Measurements from ENCODE around the gene PIK3R2.
"Not testable (repeated sequence)": the region's sequence is repeated elsewhere in the genome, so short reads cannot be mapped to it uniquely, and the experiment has no call there.

The PIK3R2 gene

DNA sequence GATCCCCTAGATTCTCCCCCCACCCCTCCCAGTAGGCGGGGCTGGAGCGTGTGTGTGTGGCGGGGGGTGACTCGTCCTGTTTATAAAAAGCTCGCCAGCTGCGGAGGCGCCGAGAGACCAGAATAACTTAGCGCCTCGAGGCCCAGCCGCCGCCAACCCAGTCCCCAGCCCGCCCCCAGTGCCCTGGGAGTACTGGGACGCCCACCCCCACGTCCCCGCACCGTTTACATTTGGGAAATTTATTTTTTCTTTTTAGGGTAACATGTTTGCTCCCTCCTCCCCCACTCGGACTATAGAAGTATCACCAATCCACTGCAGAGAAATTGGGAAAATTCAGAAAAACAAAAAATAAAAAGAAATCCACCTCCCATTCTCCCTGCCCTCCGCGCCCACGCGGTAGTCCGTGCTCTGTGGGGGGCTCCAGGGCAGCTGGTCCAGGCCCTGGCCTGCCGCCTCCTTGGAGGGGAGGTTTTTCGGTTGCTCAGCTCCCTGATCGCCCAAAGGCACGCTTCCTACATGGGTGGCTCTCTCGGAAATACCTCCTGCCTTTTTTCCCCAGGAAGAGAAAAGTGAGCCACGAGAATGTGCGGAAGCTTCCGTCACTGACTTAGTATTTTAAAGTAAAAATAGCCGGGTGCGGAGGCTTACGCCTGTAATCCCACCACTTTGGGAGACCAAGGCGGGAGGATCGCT, 52.4 kb downstream of the PIK3R2 start:
- peak; percentile 51 to 61 for DNase-seq

- DNase-seq: no peak
These were observed 53.1 kb downstream of the PIK3R2 start for GRCh38 chr19:18206018-18206417.

- no peak for DNase-seq
These were observed 55.4 kb downstream of the PIK3R2 start for GRCh38 chr19:18208098-18208951.

- not testable (repeated sequence) for DNase-seq
These were observed 56.9 kb downstream of the PIK3R2 start for GRCh38 chr19:18209912-18210311.

DNA sequence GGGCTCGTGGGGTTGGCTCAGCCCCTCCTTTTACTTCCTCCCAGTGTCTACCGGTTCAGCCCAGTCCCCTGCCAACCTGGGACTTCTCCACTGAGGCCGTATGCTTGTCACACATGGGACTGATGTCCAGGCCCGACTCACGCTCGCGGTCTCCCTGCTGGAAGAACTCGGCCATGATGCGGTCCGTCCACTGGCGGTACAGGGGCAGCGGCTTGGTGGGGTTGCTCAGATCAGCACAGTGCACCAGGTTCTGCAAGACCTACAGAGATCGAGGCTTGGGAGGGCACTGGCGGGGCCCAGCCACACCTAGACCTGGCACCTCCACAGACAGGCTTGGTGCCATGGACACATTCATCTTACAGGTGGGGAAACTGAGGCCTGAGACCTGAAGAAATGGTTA, 58.7 kb downstream of the PIK3R2 start:
- DNase-seq: no peak

- no peak for DNase-seq
These were observed 61.9 kb downstream of the PIK3R2 start for GRCh38 chr19:18214779-18215433.

- DNase-seq: no peak
These were observed 63.8 kb downstream of the PIK3R2 start for GRCh38 chr19:18216789-18217188.

DNA sequence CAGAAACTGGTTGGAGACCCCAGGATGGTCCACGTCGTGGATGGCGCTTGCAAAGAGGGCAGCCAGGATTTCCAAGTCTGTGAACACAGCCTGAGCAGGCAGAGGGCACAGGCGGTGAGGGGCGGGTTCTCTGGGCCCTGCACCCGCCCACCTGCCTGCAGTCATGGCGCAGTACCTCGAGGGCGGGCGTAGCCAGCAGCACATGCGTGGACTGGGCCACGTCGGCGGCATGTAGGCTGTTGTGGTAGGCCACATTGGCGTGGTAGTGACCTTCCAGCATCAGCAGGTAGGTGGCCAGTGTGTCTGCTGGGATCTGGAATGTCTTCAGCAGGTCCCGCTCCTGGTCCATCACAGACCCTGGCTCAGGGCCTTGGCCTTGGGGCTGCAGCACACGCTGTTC, 65.2 kb downstream of the PIK3R2 start:
- DNase-seq: no peak

DNA sequence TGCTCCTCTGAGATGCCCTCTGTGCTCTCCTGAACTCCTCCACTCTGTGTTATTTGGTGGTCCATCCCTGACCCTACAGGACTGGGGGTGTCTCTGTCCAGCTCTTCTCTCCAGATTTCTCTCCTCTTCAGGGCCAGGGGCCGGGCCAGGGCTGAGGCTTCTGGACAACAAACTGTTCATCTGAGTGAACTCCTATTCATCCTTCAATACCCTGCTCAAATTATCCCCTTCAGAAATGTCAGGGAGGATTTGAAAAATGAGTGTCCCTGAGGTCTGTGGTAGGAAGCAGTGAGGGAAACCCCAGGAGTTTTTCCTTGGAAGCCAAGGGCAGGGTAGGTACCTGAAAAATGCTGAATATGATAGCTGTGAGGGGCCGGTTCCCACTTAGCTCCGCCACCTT, 65.6 kb downstream of the PIK3R2 start:
- no peak for DNase-seq
